GM12878 (cell line): ENCODE results near the gene MCMBP. TPM values are rescaled to one million over a fixed set of nuclear protein-coding genes. Genes with fewer than 3 reads are reported as not detected.
"Not testable (repeated sequence)": the region's sequence is repeated elsewhere in the genome, so short reads cannot be mapped to it uniquely, and the experiment has no call there.

Source experiments
- ATAC-seq: fragments of 200-7000 bp; cut with Tn5 transposase; 3 replicates; pipeline ENCODE4 v1.9.1; 2020; ENCODE audit warnings: mild to moderate bottlenecking, moderate library complexity
- BruUV-seq: library from RNA; stranded (reverse); fragments of 400-500 nt; replicated peaks from 2 replicates; lab custom pipeline; 2021; lab: Mats Ljungman, UMichigan
- CTCF ChIA-PET: fragments of 300-600 bp; sonication (Branson Sonifier 250); formaldehyde crosslinking; extraction: SDS; loops from one replicate; lab custom pipeline; 2021; ENCODE audit warnings: inconsistent platforms; lab: Yijun Ruan, JAX
- POLR2A ChIA-PET: fragments of 350-600 bp; formaldehyde crosslinking; extraction: SDS; loops from one replicate; lab custom pipeline; 2021; ENCODE audit warnings: inconsistent platforms; lab: Charles Lee
- RAD21 ChIA-PET: fragments of 300-600 bp; sonication (Branson Sonifier 250); formaldehyde crosslinking; loops from one replicate; lab custom pipeline; 2023; ENCODE audit warnings: antibody characterized with exemption; ENCODE audit not compliant: unreplicated experiment; lab: Charles Lee
- SMC1A ChIA-PET: fragments of 300-600 bp; sonication (Branson Sonifier 250); formaldehyde crosslinking; loops from one replicate; lab custom pipeline; 2023; ENCODE audit not compliant: unreplicated experiment, uncharacterized antibody; lab: Charles Lee
- DNase-seq: peaks from one replicate; pipeline ENCODE4 v3.0.0-alpha.2; 2011; ENCODE audit warnings: low read depth, low spot score
- FAIRE-seq: peaks from 3 replicates; lab custom pipeline; 2011; peaks lifted over from hg19 to GRCh38; lab: Jason Lieb, UNC
- H2AFZ ChIP-seq: 2 replicates; pipeline ENCODE4 v1.6.0; 2011; ENCODE audit warnings: low read depth, low read length, control low read depth; ENCODE audit not compliant: control insufficient read depth
- H3K27ac ChIP-seq: 2 replicates; pipeline ENCODE4 v1.5.1; 2011; ENCODE audit warnings: control low read depth; ENCODE audit not compliant: control insufficient read depth, insufficient read depth
- H3K27me3 ChIP-seq, 2 experiments: replicated peaks in 1 of 2; 2 replicates each; pipeline versions ENCODE4 v1.6.0 to v1.6.1; 2011; ENCODE audit warnings: low read length in 1 of 2; ENCODE audit not compliant: control insufficient read depth in 2 of 2, insufficient read depth in 2 of 2
- H3K36me3 ChIP-seq, 2 experiments: 2 replicates each; pipeline ENCODE4 v1.5.1; 2011; ENCODE audit warnings: low read length in 1 of 2; ENCODE audit not compliant: control insufficient read depth in 2 of 2, insufficient read depth in 2 of 2
- H3K4me1 ChIP-seq: 2 replicates; pipeline ENCODE4 v1.6.1; 2011; ENCODE audit warnings: mild to moderate bottlenecking, low read length, moderate library complexity, mixed read lengths; ENCODE audit not compliant: control insufficient read depth, insufficient read depth
- H3K4me2 ChIP-seq: 2 replicates; pipeline ENCODE4 v1.6.0; 2011; ENCODE audit warnings: control low read depth; ENCODE audit not compliant: control insufficient read depth, insufficient read depth
- H3K4me3 ChIP-seq: fragments of 200-600 bp; sonication (generic); 2 replicates; pipeline ENCODE4 v1.5.1; 2016
- H3K79me2 ChIP-seq: 2 replicates; pipeline ENCODE4 v1.6.0; 2011; ENCODE audit warnings: low read length; ENCODE audit not compliant: control insufficient read depth, insufficient read depth
- H3K9ac ChIP-seq: 2 replicates; pipeline ENCODE4 v1.8.0; 2011; ENCODE audit warnings: low read length, control low read depth, mixed read lengths; ENCODE audit not compliant: control insufficient read depth, insufficient read depth
- H3K9me3 ChIP-seq: replicated peaks from 3 replicates; pipeline ENCODE4 v1.5.1; 2011; ENCODE audit warnings: mild to moderate bottlenecking, low read length; ENCODE audit not compliant: control insufficient read depth, insufficient read depth
- H4K20me1 ChIP-seq: 2 replicates; pipeline ENCODE4 v1.6.0; 2011; ENCODE audit not compliant: control insufficient read depth, insufficient read depth
- EP300 ChIP-seq, 2 experiments: fragments of 150-350 bp in 1 of 2; IDR thresholded peaks; 2 replicates each; pipeline ENCODE4 v1.6.1; 2011 to 2012; ENCODE audit warnings: low read depth in 2 of 2, low read length in 2 of 2, borderline replicate concordance in 1 of 2, improper control_type of control experiment in 1 of 2, inconsistent platforms in 1 of 2; ENCODE audit not compliant: control insufficient read depth in 1 of 2
- IKZF2 ChIP-seq, 2 experiments: fragments of 450-650 bp; IDR thresholded peaks; 2 replicates each; pipeline ENCODE4 v1.6.1; 2017; ENCODE audit warnings: mild to moderate bottlenecking in 2 of 2, moderate library complexity in 2 of 2
- NFIC ChIP-seq: IDR thresholded peaks from 2 replicates; pipeline ENCODE4 v1.6.1; 2012; ENCODE audit warnings: low read depth, mild to moderate bottlenecking, inconsistent platforms, low read length, moderate library complexity
- NR2C2 ChIP-seq: IDR thresholded peaks from 2 replicates; pipeline ENCODE4 v1.6.1; 2011; ENCODE audit warnings: borderline replicate concordance, low read depth; ENCODE audit not compliant: control insufficient read depth, insufficient read length
- RAD21 ChIP-seq: IDR thresholded peaks from 2 replicates; pipeline ENCODE4 v1.6.1; 2011; ENCODE audit warnings: mild to moderate bottlenecking, low read depth, low read length, moderate library complexity; ENCODE audit not compliant: insufficient read depth
- WGBS: methylation state at CpG from one replicate; pipeline ENCODE4 v1.1.6; 2016; ENCODE audit warnings: low lambda C conversion rate; ENCODE audit not compliant: insufficient replicate concordance, insufficient coverage; ENCODE audit errors: missing lambda C conversion rate; 5-methylcytosine and 5-hydroxymethylcytosine counted together
- in situ Hi-C: fragments of 300-500 bp; cut with MboI; formaldehyde crosslinking; loops from 9 replicates; pipeline ENCODE4 v1.14.3; 2018; ENCODE audit warnings: mixed read lengths
- intact Hi-C: fragments of 100-400 bp; cut with micrococcal nuclease; formaldehyde crosslinking; loops from one replicate; pipeline ENCODE4 v1.14.2; 2022; ENCODE audit not compliant: unreplicated experiment
- polyA plus RNA-seq, 11 experiments: library from polyadenylated mRNA; depleted of rRNA in 4 of 11; unstranded in 6 of 11; stranded (reverse) in 5 of 11; fragments of >200 nt; fragmentation: Nextera tagmentation in 4 of 11; fragmentation: Illumina TruSeq in 1 of 11; extraction: Ambion mirVana in 4 of 11; extraction: Trizol in 1 of 11; gene quantifications; 1 replicate in 1 of 11; 2 replicates in 10 of 11; pipeline versions ENCODE4 v1.2.1 to v1.2.3, GENCODE V29; 2011 to 2016; ENCODE audit warnings: inconsistent platforms in 2 of 11, missing spikeins in 2 of 11, low read depth in 1 of 11
- total RNA-seq, 4 experiments: library from RNA; depleted of rRNA in 3 of 4; stranded (reverse); fragments of >200 nt in 3 of 4; fragmentation: Illumina TruSeq in 1 of 4; extraction: Trizol in 1 of 4; gene quantifications; 2 replicates each; pipeline versions ENCODE4 v1.2.1 to v1.2.3, GENCODE V29; 2013 to 2021
- TF ChIP-seq, protein P1 (sequence below): fragments of 450-650 bp; IDR thresholded peaks from 2 replicates; pipeline ENCODE4 v1.6.1; 2016; ENCODE audit warnings: mild to moderate bottlenecking

MCMBP gene
- total and polyA plus RNA-seq, 10 of the 15 experiments (the other 5 are each of a cell fraction or from before 2014, with no cell fraction given), result 7.6 to 93.1 (median 75.7) TPM

GRCh38 chr10:119869398-119869797 lies 3.2 kb downstream of the MCMBP start:
- H3K9ac ChIP-seq, ATAC-seq, H3K27me3 ChIP-seq, BruUV-seq: not testable (repeated sequence)
- CTCF ChIA-PET, result interaction anchor here (5.1 to 5.9 kb wide), 3 partner anchors 9 to 182 kb away, joined by 33 to 85 read pairs (median 36); partner anchors contain the start of gene SEC23IP
- RAD21 ChIA-PET, result interaction anchor here (1.2 to 5.5 kb wide), 3 partner anchors 10 to 182 kb away, joined by 5 to 54 read pairs (median 5); partner anchors contain the start of gene INPP5F
- SMC1A ChIA-PET, result interaction anchor here (0.6 to 3.5 kb wide), 5 partner anchors 9 to 1001 kb away, joined by 3 to 27 read pairs (median 9); no protein-coding TSS in a partner anchor
- 49% methylated on average over 4 of the region's 4 CpGs for WGBS
- TF ChIP-seq, protein P1, sequence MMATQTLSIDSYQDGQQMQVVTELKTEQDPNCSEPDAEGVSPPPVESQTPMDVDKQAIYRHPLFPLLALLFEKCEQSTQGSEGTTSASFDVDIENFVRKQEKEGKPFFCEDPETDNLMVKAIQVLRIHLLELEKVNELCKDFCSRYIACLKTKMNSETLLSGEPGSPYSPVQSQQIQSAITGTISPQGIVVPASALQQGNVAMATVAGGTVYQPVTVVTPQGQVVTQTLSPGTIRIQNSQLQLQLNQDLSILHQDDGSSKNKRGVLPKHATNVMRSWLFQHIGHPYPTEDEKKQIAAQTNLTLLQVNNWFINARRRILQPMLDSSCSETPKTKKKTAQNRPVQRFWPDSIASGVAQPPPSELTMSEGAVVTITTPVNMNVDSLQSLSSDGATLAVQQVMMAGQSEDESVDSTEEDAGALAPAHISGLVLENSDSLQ, result peak; percentile 52
- TF ChIP-seq, all 136 proteins: peak for 1; not testable (repeated sequence) for 135
- H3K27ac ChIP-seq, H3K9me3 ChIP-seq, intact Hi-C loops, H2AFZ ChIP-seq, FAIRE-seq, H3K4me1 ChIP-seq, DNase-seq, H4K20me1 ChIP-seq, H3K36me3 ChIP-seq, in situ Hi-C loops: not testable (repeated sequence)
- H3K79me2 ChIP-seq, result peaks cover 73% of the 10 kb centered on the region
- H3K4me3 ChIP-seq, result 0 out of 2 replicates have a peak overlapping the region, but pooled peaks have one; percentile 85
- peak overlapping the region; percentile 82; the same call in 1 of the 2 replicates for H3K4me2 ChIP-seq
- POLR2A ChIA-PET, result interaction anchor here (5.0 kb wide), 1 partner anchor 22 kb away, joined by 69 read pairs; the partner anchor contains the start of gene SEC23IP

DNA sequence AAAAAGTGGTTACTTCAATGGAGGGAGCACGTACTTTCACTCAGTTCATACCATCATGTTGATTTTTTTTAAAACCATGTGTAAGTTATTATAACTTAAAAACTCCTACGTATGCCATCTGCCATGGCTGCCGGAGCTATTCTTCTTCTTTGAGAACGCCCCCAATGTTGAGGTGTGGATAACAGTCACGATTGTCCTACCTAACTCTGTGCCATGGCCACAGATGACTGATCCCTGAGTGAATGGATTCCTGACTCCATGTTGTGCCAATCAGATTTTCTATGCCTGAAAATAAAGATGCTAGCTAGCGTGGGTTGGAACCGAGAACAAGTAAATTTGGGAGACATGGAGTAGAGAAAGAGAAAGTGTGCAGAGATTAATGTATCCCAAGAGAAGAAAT lies 5.3 kb downstream of the MCMBP start:
- H3K36me3 ChIP-seq, result peaks cover 0 to 7% of the 10 kb centered on the region in 2 experiments; a peak in 2 of 4 replicates
- POLR2A ChIA-PET, result interaction anchor here (0.5 to 1.0 kb wide), 5 partner anchors 15 to 176 kb away, joined by 3 to 9 read pairs (median 3); no protein-coding TSS in a partner anchor
- peaks cover 86% of the 10 kb centered on the region for H3K79me2 ChIP-seq
- H3K4me3 ChIP-seq, result no peak overlapping the region
- no peak overlapping the region for H2AFZ ChIP-seq
- SMC1A ChIA-PET, result interaction anchor here (0.6 to 2.0 kb wide), 8 partner anchors 8 to 635 kb away, joined by 3 to 10 read pairs (median 4); no protein-coding TSS in a partner anchor
- H3K27me3 ChIP-seq, result no peaks in the 10 kb centered on the region
- no peak for DNase-seq
- BruUV-seq, result no TSS peak
- in situ Hi-C loops, result no loop called here
- RAD21 ChIA-PET, result interaction anchor here (0.9 to 1.2 kb wide), 2 partner anchors 8 to 39 kb away, joined by 3 to 5 read pairs; no protein-coding TSS in a partner anchor
- CTCF ChIA-PET, result interaction anchor here (0.7 to 4.6 kb wide), 5 partner anchors 8 to 325 kb away, joined by 4 to 21 read pairs (median 7); partner anchors contain the start of gene RGS10
- WGBS, result 87% methylated on average over 7 of the region's 7 CpGs
- FAIRE-seq, result no peak
- peaks cover 5% of the 10 kb centered on the region; the same call in 1 of the 2 replicates for H3K4me1 ChIP-seq
- H4K20me1 ChIP-seq, result no peaks in the 10 kb centered on the region
- H3K4me2 ChIP-seq, result peak overlapping the region; percentile 28; the same call in 1 of the 2 replicates
- ATAC-seq, result no peak
- peaks cover 11% of the 10 kb centered on the region; the same call in 2 of the 3 replicates for H3K9me3 ChIP-seq
- intact Hi-C loops, result no loop called here
- TF ChIP-seq IKZF2 (IDR thresholded peaks at IDR 0.05) (no peak), RAD21 (no peak), NFIC (no peak), NR2C2 (no peak), EP300 (IDR thresholded peaks at IDR 0.05; ENCODE audit: borderline replicate concordance in 1 of 2, control insufficient read depth in 1 of 2, low read depth in 2 of 2, low read length in 2 of 2) (no peak)
- no peak overlapping the region for H3K27ac ChIP-seq
- H3K9ac ChIP-seq, result no peak overlapping the region
